Activated CD8-positive, alpha-beta memory T cell treated with anti-CD3 and anti-CD28 coated beads for 48 hours (primary cell): Measurements from ENCODE around the gene GBF1.
"Not testable (repeated sequence)": the region's sequence is repeated elsewhere in the genome, so short reads cannot be mapped to it uniquely, and the experiment has no call there.

Source experiments
- DNase-seq, 3 experiments: peaks; one replicate each; pipeline ENCODE4 v3.0.0-alpha.2; 2020; ENCODE audit warnings: low read depth in 2 of 3, low spot score in 2 of 3

The GBF1 gene

GRCh38 chr10:102245082-102245931, at the start of gene GBF1:
Gene GBF1, plus strand, starts transcription at chr10:102245532. Its CDS starts 13,407 bp downstream, at chr10:102258939.
- DNase-seq = peak; percentile 58 to 76 (median 71)

- DNase-seq = no peak
Measured at GRCh38 chr10:102196893-102197292, 48.4 kb upstream of the GBF1 start.

- no peak for DNase-seq
Measured at GRCh38 chr10:102198027-102198426, 47.3 kb upstream of the GBF1 start.

- no peak for DNase-seq
Measured at GRCh38 chr10:102200751-102201640, 44.3 kb upstream of the GBF1 start.

- DNase-seq = no peak
Measured at GRCh38 chr10:102202386-102202785, 42.9 kb upstream of the GBF1 start.

GRCh38 chr10:102208311-102209035, 36.9 kb upstream of the GBF1 start:
- DNase-seq = no peak

GRCh38 chr10:102211615-102212299, 33.6 kb upstream of the GBF1 start:
- DNase-seq = no peak

- DNase-seq = not testable (repeated sequence)
Measured at GRCh38 chr10:102213599-102213998, 31.7 kb upstream of the GBF1 start.

GRCh38 chr10:102219370-102219769, 26.0 kb upstream of the GBF1 start:
- DNase-seq = no peak

- DNase-seq = no peak
Measured at GRCh38 chr10:102220612-102221011, 24.7 kb upstream of the GBF1 start.

GRCh38 chr10:102222797-102223196, 22.5 kb upstream of the GBF1 start:
- DNase-seq = no peak

GRCh38 chr10:102225646-102226541, 19.4 kb upstream of the GBF1 start, which contains the start of gene ELOVL3:
Gene ELOVL3, plus strand, starts transcription at chr10:102226299. Its CDS starts 250 bp downstream, at chr10:102226549.
- peak; percentile 43 to 61 (median 55) for DNase-seq

GRCh38 chr10:102226542-102226870, 18.8 kb upstream of the GBF1 start:
- no peak for DNase-seq

GRCh38 chr10:102227050-102227449, 18.3 kb upstream of the GBF1 start:
- DNase-seq = no peak

GRCh38 chr10:102229810-102230263, 15.5 kb upstream of the GBF1 start:
- peak; percentile 60 to 78 (median 68) for DNase-seq

GRCh38 chr10:102230264-102230860, 15.0 kb upstream of the GBF1 start:
- DNase-seq = no peak

GRCh38 chr10:102230861-102231356, 14.4 kb upstream of the GBF1 start:
- no peak for DNase-seq

- peak; percentile 48 to 78 (median 72) for DNase-seq
Measured at GRCh38 chr10:102231357-102232318, 13.7 kb upstream of the GBF1 start.
